Measurements from ENCODE around the gene SPEM1.
A peak's percentile ranks its signal among the peaks of the same experiment; 100 is the strongest.

SPEM1 gene

DNA sequence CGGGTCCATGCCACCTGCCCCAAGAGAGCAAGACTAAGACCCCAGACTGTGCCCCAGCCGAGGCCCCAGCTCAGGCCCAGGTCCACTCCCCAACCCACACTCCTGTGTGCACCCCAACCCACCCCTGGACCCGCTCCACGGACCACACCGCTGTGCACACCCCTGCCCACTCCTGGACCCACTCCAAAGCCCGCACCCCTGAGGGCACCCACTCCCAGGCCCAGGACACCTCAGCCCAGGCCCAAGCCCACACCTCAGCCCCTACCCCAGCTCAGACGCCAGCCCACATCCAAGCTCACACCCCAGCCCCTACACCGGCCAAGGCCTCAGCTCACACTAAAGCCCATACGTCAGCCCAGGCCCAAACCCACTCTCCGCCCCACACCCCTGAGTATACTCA is 9.6 kb downstream of the SPEM1 start:
- H3K36me3 ChIP-seq (replicated peaks) = no peaks in the 10 kb centered on the region
- H3K4me3 ChIP-seq (ENCODE audit: low read depth, low read length) = no peak overlapping the region
- no peak for DNase-seq
- H3K27me3 ChIP-seq (replicated peaks) = no peaks in the 10 kb centered on the region
- TF ChIP-seq, protein P1, sequence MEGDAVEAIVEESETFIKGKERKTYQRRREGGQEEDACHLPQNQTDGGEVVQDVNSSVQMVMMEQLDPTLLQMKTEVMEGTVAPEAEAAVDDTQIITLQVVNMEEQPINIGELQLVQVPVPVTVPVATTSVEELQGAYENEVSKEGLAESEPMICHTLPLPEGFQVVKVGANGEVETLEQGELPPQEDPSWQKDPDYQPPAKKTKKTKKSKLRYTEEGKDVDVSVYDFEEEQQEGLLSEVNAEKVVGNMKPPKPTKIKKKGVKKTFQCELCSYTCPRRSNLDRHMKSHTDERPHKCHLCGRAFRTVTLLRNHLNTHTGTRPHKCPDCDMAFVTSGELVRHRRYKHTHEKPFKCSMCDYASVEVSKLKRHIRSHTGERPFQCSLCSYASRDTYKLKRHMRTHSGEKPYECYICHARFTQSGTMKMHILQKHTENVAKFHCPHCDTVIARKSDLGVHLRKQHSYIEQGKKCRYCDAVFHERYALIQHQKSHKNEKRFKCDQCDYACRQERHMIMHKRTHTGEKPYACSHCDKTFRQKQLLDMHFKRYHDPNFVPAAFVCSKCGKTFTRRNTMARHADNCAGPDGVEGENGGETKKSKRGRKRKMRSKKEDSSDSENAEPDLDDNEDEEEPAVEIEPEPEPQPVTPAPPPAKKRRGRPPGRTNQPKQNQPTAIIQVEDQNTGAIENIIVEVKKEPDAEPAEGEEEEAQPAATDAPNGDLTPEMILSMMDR (IDR thresholded peaks at IDR 0.05; ENCODE audit: low read depth, low read length, missing control alignments) = no peak
- no peak overlapping the region for H3K27ac ChIP-seq
- in situ Hi-C loops (cut with HindIII; ENCODE audit: low pct_ligation_motif_present, low sequenced_read_pairs) = no loop called here

DNA sequence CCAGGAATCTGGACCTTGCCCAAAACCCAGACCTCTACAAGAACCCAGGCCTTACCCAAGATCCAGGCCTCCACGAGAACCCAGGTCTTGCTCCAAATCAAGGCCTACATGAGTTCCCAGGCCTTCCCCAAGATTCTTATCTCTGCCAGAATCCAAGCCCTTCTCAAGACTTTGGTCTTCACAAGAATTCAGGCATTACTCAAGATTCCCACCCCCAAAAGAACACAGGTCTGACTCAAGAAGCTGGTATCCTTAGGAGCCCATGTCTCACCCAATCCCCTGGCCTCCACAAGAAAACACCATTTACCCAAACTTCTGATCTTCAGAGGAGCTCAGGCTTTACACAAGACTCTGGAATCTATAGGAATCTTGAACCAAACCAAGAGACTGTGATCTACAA is 11.1 kb downstream of the SPEM1 start:
- TF ChIP-seq, protein P1 (IDR thresholded peaks at IDR 0.05; ENCODE audit: low read depth, low read length, missing control alignments) = no peak
- DNase-seq = no peak
- H3K27ac ChIP-seq = no peak overlapping the region
- in situ Hi-C loops (cut with HindIII; ENCODE audit: low pct_ligation_motif_present, low sequenced_read_pairs) = no loop called here
- H3K36me3 ChIP-seq (replicated peaks) = no peaks in the 10 kb centered on the region
- H3K4me3 ChIP-seq (ENCODE audit: low read depth, low read length) = no peak overlapping the region
- no peaks in the 10 kb centered on the region for H3K27me3 ChIP-seq (replicated peaks)

DNA sequence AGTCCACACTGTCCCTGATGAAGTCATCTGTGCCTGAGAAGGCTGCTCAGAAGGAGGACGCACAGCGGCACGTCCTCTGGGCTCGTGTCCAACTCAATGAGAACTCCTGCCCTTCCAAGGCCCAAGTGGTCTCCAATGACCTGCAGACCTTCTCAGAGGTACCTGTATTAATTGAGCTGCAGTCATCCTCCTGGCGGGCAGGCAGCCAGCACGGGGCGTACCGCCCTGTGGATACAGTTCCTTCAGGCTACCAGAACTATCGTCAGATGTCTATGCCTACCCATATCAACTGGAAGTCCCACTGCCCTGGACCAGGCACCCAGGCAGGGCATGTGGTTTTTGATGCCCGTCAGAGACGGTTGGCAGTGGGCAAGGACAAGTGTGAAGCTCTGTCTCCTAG is 12.2 kb downstream of the SPEM1 start:
- no peak overlapping the region for H3K27ac ChIP-seq
- no peaks in the 10 kb centered on the region for H3K36me3 ChIP-seq (replicated peaks)
- H3K27me3 ChIP-seq (replicated peaks) = no peaks in the 10 kb centered on the region
- TF ChIP-seq, protein P1 (IDR thresholded peaks at IDR 0.05; ENCODE audit: low read depth, low read length, missing control alignments) = no peak
- H3K4me3 ChIP-seq (ENCODE audit: low read depth, low read length) = no peak overlapping the region
- in situ Hi-C loops (cut with HindIII; ENCODE audit: low pct_ligation_motif_present, low sequenced_read_pairs) = no loop called here
- DNase-seq = no peak

DNA sequence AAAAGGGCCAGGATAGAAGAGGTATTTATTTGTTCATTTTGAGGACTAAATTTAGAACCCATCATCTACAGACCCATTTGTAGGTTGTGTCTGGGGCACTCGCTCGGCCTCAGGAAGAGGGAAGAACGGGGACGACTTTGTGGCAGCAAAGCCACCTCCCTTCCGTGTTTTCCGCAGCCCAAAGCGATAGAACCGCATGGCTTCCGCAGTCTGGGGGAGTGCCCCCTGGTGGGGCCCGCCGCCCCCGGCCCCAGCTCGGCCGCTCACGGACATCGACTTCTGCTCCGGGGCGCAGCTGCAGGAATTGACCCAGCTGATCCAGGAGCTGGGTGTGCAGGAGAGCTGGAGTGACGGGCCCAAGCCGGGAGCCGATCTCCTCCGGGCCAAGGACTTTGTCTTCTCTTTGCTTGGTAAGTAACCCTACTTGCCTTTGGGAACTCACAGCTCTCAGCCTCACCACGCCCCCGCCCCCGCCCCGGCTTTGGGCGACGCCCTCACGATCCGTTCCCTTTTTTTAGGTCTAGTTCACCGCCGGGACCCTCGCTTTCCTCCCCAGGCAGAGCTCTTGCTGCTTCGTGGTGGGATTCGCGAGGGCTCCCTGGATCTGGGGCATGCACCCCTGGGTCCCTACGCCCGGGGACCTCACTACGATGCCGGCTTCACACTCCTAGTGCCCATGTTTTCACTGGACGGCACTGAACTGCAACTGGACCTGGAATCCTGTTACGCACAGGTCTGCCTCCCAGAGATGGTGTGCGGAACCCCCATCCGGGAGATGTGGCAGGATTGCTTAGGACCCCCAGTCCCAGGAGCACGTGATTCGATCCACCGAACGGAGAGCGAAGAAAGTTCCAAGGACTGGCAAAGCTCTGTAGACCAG is 15.8 kb downstream of the SPEM1 start:
- no peak for DNase-seq
- in situ Hi-C loops (cut with HindIII; ENCODE audit: low pct_ligation_motif_present, low sequenced_read_pairs) = no loop called here
- Histone ChIP-seq H3K27me3 (replicated peaks) (peaks cover 23% of the 10 kb centered on the region), H3K27ac (no peak overlapping the region), H3K4me3 (ENCODE audit: low read depth, low read length) (peak overlapping the region; percentile 58), H3K36me3 (replicated peaks) (no peaks in the 10 kb centered on the region)
- TF ChIP-seq, protein P1 (IDR thresholded peaks at IDR 0.05; ENCODE audit: low read depth, low read length, missing control alignments) = peak; percentile 22

DNA sequence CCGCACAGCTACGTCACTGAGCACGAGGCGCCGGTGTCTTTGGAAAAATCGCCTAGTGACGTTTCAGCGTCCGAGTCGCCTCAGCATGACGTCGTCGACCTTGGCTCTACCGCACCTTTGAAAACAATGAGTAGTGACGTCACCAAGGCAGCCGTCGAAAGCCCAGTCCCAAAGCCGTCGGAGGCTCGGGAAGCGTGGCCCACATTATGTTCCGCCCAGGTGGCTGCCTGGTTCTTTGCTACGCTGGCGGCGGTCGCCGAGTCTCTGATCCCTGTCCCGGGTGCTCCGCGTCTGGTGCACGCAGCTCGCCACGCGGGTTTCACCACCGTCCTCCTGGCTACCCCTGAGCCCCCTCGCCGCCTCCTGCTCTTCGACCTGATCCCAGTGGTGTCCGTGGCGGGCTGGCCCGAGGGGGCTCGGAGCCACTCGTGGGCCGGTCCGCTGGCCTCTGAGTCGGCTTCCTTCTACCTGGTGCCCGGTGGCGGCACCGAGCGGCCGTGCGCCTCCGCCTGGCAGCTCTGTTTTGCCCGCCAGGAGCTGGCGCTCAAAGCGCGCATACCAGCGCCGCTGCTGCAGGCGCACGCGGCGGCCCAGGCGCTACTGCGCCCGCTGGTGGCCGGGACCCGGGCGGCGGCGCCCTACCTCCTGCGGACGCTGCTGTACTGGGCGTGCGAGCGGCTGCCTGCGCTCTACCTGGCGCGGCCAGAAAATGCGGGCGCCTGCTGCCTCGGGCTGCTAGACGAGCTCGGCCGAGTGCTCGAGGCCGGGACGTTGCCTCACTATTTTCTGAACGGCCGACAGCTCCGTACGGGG is 16.6 kb downstream of the SPEM1 start:
- in situ Hi-C loops (cut with HindIII; ENCODE audit: low pct_ligation_motif_present, low sequenced_read_pairs) = no loop called here
- DNase-seq = no peak
- TF ChIP-seq, protein P1 (IDR thresholded peaks at IDR 0.05; ENCODE audit: low read depth, low read length, missing control alignments) = peak; percentile 44
- Histone ChIP-seq H3K27me3 (replicated peaks) (peaks cover 23% of the 10 kb centered on the region), H3K4me3 (ENCODE audit: low read depth, low read length) (peak overlapping the region; percentile 39), H3K36me3 (replicated peaks) (no peaks in the 10 kb centered on the region), H3K27ac (no peak overlapping the region)

Data from brain microvascular endothelial cell (primary cell).